ENCODE measurements around the gene PLAGL1. TPM values are rescaled to one million over a fixed set of nuclear protein-coding genes. Genes with fewer than 3 reads are reported as not detected.
A peak's percentile ranks its signal among the peaks of the same experiment; 100 is the strongest.
"Not testable (repeated sequence)": the region's sequence is repeated elsewhere in the genome, so short reads cannot be mapped to it uniquely, and the experiment has no call there.

The PLAGL1 gene
- polyA plus RNA-seq, 1 donor: 126 TPM

GRCh38 chr6:144012534-144012933, 4.5 kb upstream of the PLAGL1 start:
- H3K4me3 ChIP-seq (ENCODE audit: low read length): no peak overlapping the region
- WGBS (ENCODE audit: insufficient coverage, low lambda C conversion rate): no CpG with 5 or more reads among the region's 1 CpG
- H3K9me3 ChIP-seq (ENCODE audit: control insufficient read depth, low read depth, low read length): peaks cover 9% of the 10 kb centered on the region
- no peak overlapping the region for H3K27ac ChIP-seq (ENCODE audit: low read length)
- H3K4me1 ChIP-seq (ENCODE audit: control insufficient read depth, insufficient read depth, low read length): peaks cover 3% of the 10 kb centered on the region
- H3K36me3 ChIP-seq (ENCODE audit: control insufficient read depth, insufficient read depth, low read length): no peaks in the 10 kb centered on the region
- DNase-seq: no peak
- no peaks in the 10 kb centered on the region for H3K27me3 ChIP-seq (ENCODE audit: control insufficient read depth, insufficient read depth, low read length)

GRCh38 chr6:144009628-144010027, 1.6 kb upstream of the PLAGL1 start:
- not testable (repeated sequence) for H3K27me3 ChIP-seq (ENCODE audit: control insufficient read depth, insufficient read depth, low read length); H3K4me3 ChIP-seq (ENCODE audit: low read length); DNase-seq; H3K4me1 ChIP-seq (ENCODE audit: control insufficient read depth, insufficient read depth, low read length); H3K36me3 ChIP-seq (ENCODE audit: control insufficient read depth, insufficient read depth, low read length); H3K27ac ChIP-seq (ENCODE audit: low read length)
- WGBS (ENCODE audit: insufficient coverage, low lambda C conversion rate): no CpG with 5 or more reads among the region's 2 CpGs
- H3K9me3 ChIP-seq (ENCODE audit: control insufficient read depth, low read depth, low read length): peaks cover 11% of the 10 kb centered on the region

- whole genome bisulfite sequencing (ENCODE audit: insufficient coverage, low lambda C conversion rate): 96% methylated on average over 7 of the region's 9 CpGs
- H3K27me3 ChIP-seq (ENCODE audit: control insufficient read depth, insufficient read depth, low read length): no peaks in the 10 kb centered on the region
- peaks cover 11% of the 10 kb centered on the region for H3K9me3 ChIP-seq (ENCODE audit: control insufficient read depth, low read depth, low read length)
- no peak for DNase-seq
- no peak overlapping the region for H3K4me3 ChIP-seq (ENCODE audit: low read length)
- no peaks in the 10 kb centered on the region for H3K4me1 ChIP-seq (ENCODE audit: control insufficient read depth, insufficient read depth, low read length)
- H3K36me3 ChIP-seq (ENCODE audit: control insufficient read depth, insufficient read depth, low read length): no peaks in the 10 kb centered on the region
- no peak overlapping the region for H3K27ac ChIP-seq (ENCODE audit: low read length)
Measured at GRCh38 chr6:144008846-144009245, 787 bp upstream of the PLAGL1 start.

GRCh38 chr6:144007478-144008119, 460 bp downstream of the PLAGL1 start:
- H3K4me1 ChIP-seq (ENCODE audit: control insufficient read depth, insufficient read depth, low read length): no peaks in the 10 kb centered on the region
- WGBS (ENCODE audit: insufficient coverage, low lambda C conversion rate): no CpG with 5 or more reads among the region's 52 CpGs
- no peak for DNase-seq

GRCh38 chr6:144006736-144007477, 1.2 kb downstream of the PLAGL1 start:
- Histone ChIP-seq H3K4me1 (ENCODE audit: control insufficient read depth, insufficient read depth, low read length) (no peaks in the 10 kb centered on the region), H3K27ac (ENCODE audit: low read length) (peak overlapping the region; percentile 69), H3K27me3 (ENCODE audit: control insufficient read depth, insufficient read depth, low read length) (no peaks in the 10 kb centered on the region), H3K4me3 (ENCODE audit: low read length) (peak overlapping the region; percentile 60), H3K36me3 (ENCODE audit: control insufficient read depth, insufficient read depth, low read length) (no peaks in the 10 kb centered on the region), H3K9me3 (ENCODE audit: control insufficient read depth, low read depth, low read length) (peaks cover 11% of the 10 kb centered on the region)
- peak; percentile 30 to 68 for DNase-seq
- 18% methylated on average over 2 of the region's 21 CpGs for WGBS (ENCODE audit: insufficient coverage, low lambda C conversion rate)

More at GRCh38 chr6:144007478-144008119, 460 bp downstream of the PLAGL1 start:
- Histone ChIP-seq H3K9me3 (ENCODE audit: control insufficient read depth, low read depth, low read length) (peaks cover 8% of the 10 kb centered on the region), H3K36me3 (ENCODE audit: control insufficient read depth, insufficient read depth, low read length) (no peaks in the 10 kb centered on the region), H3K27me3 (ENCODE audit: control insufficient read depth, insufficient read depth, low read length) (no peaks in the 10 kb centered on the region), H3K27ac (ENCODE audit: low read length) (peak overlapping the region; percentile 69), H3K4me3 (ENCODE audit: low read length) (peak overlapping the region; percentile 60)

GRCh38 chr6:143999406-143999805, 8.7 kb downstream of the PLAGL1 start:
- H3K4me3 ChIP-seq (ENCODE audit: low read length): no peak overlapping the region
- no peak overlapping the region for H3K27ac ChIP-seq (ENCODE audit: low read length)
- WGBS (ENCODE audit: insufficient coverage, low lambda C conversion rate): 100% methylated on average over 1 of the region's 3 CpGs
- no peaks in the 10 kb centered on the region for H3K36me3 ChIP-seq (ENCODE audit: control insufficient read depth, insufficient read depth, low read length)
- no peaks in the 10 kb centered on the region for H3K27me3 ChIP-seq (ENCODE audit: control insufficient read depth, insufficient read depth, low read length)
- H3K9me3 ChIP-seq (ENCODE audit: control insufficient read depth, low read depth, low read length): peaks cover 5% of the 10 kb centered on the region
- no peaks in the 10 kb centered on the region for H3K4me1 ChIP-seq (ENCODE audit: control insufficient read depth, insufficient read depth, low read length)
- no peak for DNase-seq

- no peak for DNase-seq
- Histone ChIP-seq H3K9me3 (ENCODE audit: control insufficient read depth, low read depth, low read length) (peaks cover 5% of the 10 kb centered on the region), H3K36me3 (ENCODE audit: control insufficient read depth, insufficient read depth, low read length) (no peaks in the 10 kb centered on the region), H3K27ac (ENCODE audit: low read length) (no peak overlapping the region), H3K27me3 (ENCODE audit: control insufficient read depth, insufficient read depth, low read length) (no peaks in the 10 kb centered on the region), H3K4me1 (ENCODE audit: control insufficient read depth, insufficient read depth, low read length) (no peaks in the 10 kb centered on the region), H3K4me3 (ENCODE audit: low read length) (no peak overlapping the region)
- WGBS (ENCODE audit: insufficient coverage, low lambda C conversion rate): 100% methylated on average over 2 of the region's 2 CpGs
Measured at GRCh38 chr6:143998686-143999085, 9.4 kb downstream of the PLAGL1 start.

- Histone ChIP-seq H3K27ac (ENCODE audit: low read length) (no peak overlapping the region), H3K36me3 (ENCODE audit: control insufficient read depth, insufficient read depth, low read length) (no peaks in the 10 kb centered on the region), H3K4me1 (ENCODE audit: control insufficient read depth, insufficient read depth, low read length) (no peaks in the 10 kb centered on the region), H3K9me3 (ENCODE audit: control insufficient read depth, low read depth, low read length) (peaks cover 2% of the 10 kb centered on the region), H3K4me3 (ENCODE audit: low read length) (no peak overlapping the region), H3K27me3 (ENCODE audit: control insufficient read depth, insufficient read depth, low read length) (no peaks in the 10 kb centered on the region)
- 100% methylated on average over 3 of the region's 7 CpGs for WGBS (ENCODE audit: insufficient coverage, low lambda C conversion rate)
- DNase-seq: no peak
Measured at GRCh38 chr6:143993965-143994646, 14.0 kb downstream of the PLAGL1 start.

GRCh38 chr6:143992285-143992684, 15.8 kb downstream of the PLAGL1 start:
- H3K27me3 ChIP-seq (ENCODE audit: control insufficient read depth, insufficient read depth, low read length): no peaks in the 10 kb centered on the region
- H3K4me1 ChIP-seq (ENCODE audit: control insufficient read depth, insufficient read depth, low read length): no peaks in the 10 kb centered on the region
- no peaks in the 10 kb centered on the region for H3K36me3 ChIP-seq (ENCODE audit: control insufficient read depth, insufficient read depth, low read length)
- no CpG with 5 or more reads among the region's 1 CpG for WGBS (ENCODE audit: insufficient coverage, low lambda C conversion rate)
- no peak overlapping the region for H3K4me3 ChIP-seq (ENCODE audit: low read length)
- no peaks in the 10 kb centered on the region for H3K9me3 ChIP-seq (ENCODE audit: control insufficient read depth, low read depth, low read length)
- DNase-seq: no peak
- H3K27ac ChIP-seq (ENCODE audit: low read length): no peak overlapping the region

- WGBS (ENCODE audit: insufficient coverage, low lambda C conversion rate): 100% methylated on average over 1 of the region's 5 CpGs
- DNase-seq: no peak
- H3K4me1 ChIP-seq (ENCODE audit: control insufficient read depth, insufficient read depth, low read length): peaks cover 7% of the 10 kb centered on the region
- no peak overlapping the region for H3K4me3 ChIP-seq (ENCODE audit: low read length)
- H3K36me3 ChIP-seq (ENCODE audit: control insufficient read depth, insufficient read depth, low read length): no peaks in the 10 kb centered on the region
- H3K27ac ChIP-seq (ENCODE audit: low read length): no peak overlapping the region
- H3K27me3 ChIP-seq (ENCODE audit: control insufficient read depth, insufficient read depth, low read length): no peaks in the 10 kb centered on the region
- H3K9me3 ChIP-seq (ENCODE audit: control insufficient read depth, low read depth, low read length): no peaks in the 10 kb centered on the region
Measured at GRCh38 chr6:143986463-143987065, 21.5 kb downstream of the PLAGL1 start.
